Tibial nerve (tissue), 4 donors: ENCODE data around the gene RUNX1. TPM values are rescaled to one million over a fixed set of nuclear protein-coding genes. Genes with fewer than 3 reads are reported as not detected.

Experiments used
- DNase-seq, 2 donors: peaks; one replicate each; pipeline ENCODE4 v3.0.0-alpha.2; 2019; ENCODE audit warnings: low spot score in 2 of 2
- H3K27ac ChIP-seq, 4 donors: fragments of 200-600 bp; sonication (generic) in 3 of 4; one replicate each; pipeline ENCODE4 v1.5.1; 2017 to 2019; ENCODE audit warnings: mild to moderate bottlenecking in 1 of 4
- H3K27me3 ChIP-seq, 2 donors: fragments of 200-600 bp; sonication (generic) in 1 of 2; one replicate each; pipeline versions ENCODE4 v1.5.1 to v1.6.0; 2017 to 2019
- H3K36me3 ChIP-seq, 3 donors: fragments of 200-600 bp; sonication (generic); one replicate each; pipeline ENCODE4 v1.5.1; 2018 to 2019
- H3K4me1 ChIP-seq, 4 donors: fragments of 200-600 bp; sonication (generic) in 3 of 4; one replicate each; pipeline ENCODE4 v1.5.1; 2017 to 2019
- H3K4me3 ChIP-seq, 4 donors: fragments of 200-600 bp; sonication (generic) in 3 of 4; one replicate each; pipeline ENCODE4 v1.5.1; 2017 to 2019; ENCODE audit warnings: mild to moderate bottlenecking in 1 of 4, moderate library complexity in 1 of 4
- H3K9me3 ChIP-seq, 4 donors: fragments of 200-600 bp; sonication (generic) in 3 of 4; one replicate each; pipeline ENCODE4 v1.5.1; 2017 to 2019
- EP300 ChIP-seq, 2 donors: sonication (generic); formaldehyde crosslinking; IDR thresholded peaks; one replicate each; pipeline ENCODE4 v1.6.1; 2017; ENCODE audit warnings: antibody characterized with exemption in 2 of 2, mild to moderate bottlenecking in 1 of 2
- POLR2A ChIP-seq, 2 donors: fragments of 450-650 bp; IDR thresholded peaks; one replicate each; pipeline ENCODE4 v1.6.1; 2017; ENCODE audit warnings: antibody characterized with exemption in 2 of 2, mild to moderate bottlenecking in 2 of 2, moderate library complexity in 2 of 2
- WGBS, 2 donors: methylation state at CpG; one replicate each; pipeline ENCODE4 v1.1.5; 2018; 5-methylcytosine and 5-hydroxymethylcytosine counted together
- total RNA-seq, 4 donors: library from RNA; depleted of rRNA; stranded (reverse); fragments of >200 nt; gene quantifications; one replicate each; pipeline ENCODE4 v1.1.0, GENCODE V29; 2016
- TF ChIP-seq, protein P1 (sequence below), 5 experiments: fragments of 200-600 bp in 3 of 5; fragments of 450-650 bp in 2 of 5; sonication (generic) in 3 of 5; IDR thresholded peaks; one replicate each; pipeline ENCODE4 v1.5.1; 2016 to 2019; ENCODE audit warnings: antibody characterized with exemption in 5 of 5, mild to moderate bottlenecking in 3 of 5, moderate library complexity in 2 of 5

Gene RUNX1
- total RNA-seq, 4 donors from 2014 or later = 23.6 to 36.9 (median 26.3) TPM

DNA sequence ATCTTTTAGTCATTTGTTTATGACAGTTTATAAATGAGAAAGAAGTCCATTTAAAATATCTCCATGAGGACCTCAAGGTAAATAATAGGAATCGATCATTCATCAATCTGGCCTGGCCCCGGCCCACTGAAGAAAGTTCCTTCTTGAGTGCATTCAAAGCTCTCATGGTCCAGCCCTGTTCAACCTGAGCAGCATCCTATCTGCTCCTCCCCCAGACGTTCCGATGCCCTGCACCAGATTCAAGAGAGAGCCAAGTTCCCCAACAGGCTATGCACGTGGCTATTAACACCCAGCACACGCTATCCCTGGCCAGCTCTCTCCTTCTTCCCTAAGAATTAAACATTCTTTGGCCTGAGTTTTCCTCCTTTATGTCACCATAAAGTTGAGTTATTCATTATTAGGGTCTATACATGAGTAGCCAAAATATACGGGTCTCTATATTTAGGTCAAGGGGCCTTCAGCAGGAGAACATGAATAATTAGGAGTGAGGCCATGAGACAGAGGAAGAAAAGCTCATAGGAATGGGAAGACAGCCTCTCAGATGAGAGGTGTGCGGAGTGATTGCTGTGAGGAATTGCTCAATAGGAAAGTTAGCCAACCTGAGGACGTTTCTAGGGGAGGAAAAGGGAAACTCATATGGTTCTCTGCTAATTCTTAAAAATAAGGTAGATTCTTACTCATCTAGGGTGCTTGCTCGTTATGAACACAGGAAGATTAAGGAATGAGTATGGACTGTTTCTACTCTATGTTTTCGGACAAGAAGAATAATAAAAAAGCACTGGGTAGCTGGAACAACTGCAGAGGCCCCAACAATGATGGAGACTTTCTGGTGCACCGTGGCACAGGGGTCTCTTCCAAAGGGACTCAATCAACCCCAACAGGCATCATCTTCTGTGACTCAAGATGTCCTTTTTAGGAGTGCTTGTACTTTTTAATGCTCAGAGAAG lies 23.6 kb downstream of the RUNX1 start:
- Histone ChIP-seq H3K36me3 (no peaks in the 10 kb centered on the region), H3K27me3 (no peaks in the 10 kb centered on the region), H3K4me1 (peaks cover 0 to 13% (median 3%) of the 10 kb centered on the region in 4 donors), H3K27ac (no peak overlapping the region), H3K9me3 (no peaks in the 10 kb centered on the region), H3K4me3 (no peak overlapping the region)
- no peak for DNase-seq
- WGBS, 2 donors = 84 to 87% methylated on average over 12 of the region's 12 CpGs
- TF ChIP-seq EP300 (IDR thresholded peaks at IDR 0.05) = no peak
- TF ChIP-seq POLR2A (IDR thresholded peaks at IDR 0.05) = no peak
- TF ChIP-seq, protein P1, sequence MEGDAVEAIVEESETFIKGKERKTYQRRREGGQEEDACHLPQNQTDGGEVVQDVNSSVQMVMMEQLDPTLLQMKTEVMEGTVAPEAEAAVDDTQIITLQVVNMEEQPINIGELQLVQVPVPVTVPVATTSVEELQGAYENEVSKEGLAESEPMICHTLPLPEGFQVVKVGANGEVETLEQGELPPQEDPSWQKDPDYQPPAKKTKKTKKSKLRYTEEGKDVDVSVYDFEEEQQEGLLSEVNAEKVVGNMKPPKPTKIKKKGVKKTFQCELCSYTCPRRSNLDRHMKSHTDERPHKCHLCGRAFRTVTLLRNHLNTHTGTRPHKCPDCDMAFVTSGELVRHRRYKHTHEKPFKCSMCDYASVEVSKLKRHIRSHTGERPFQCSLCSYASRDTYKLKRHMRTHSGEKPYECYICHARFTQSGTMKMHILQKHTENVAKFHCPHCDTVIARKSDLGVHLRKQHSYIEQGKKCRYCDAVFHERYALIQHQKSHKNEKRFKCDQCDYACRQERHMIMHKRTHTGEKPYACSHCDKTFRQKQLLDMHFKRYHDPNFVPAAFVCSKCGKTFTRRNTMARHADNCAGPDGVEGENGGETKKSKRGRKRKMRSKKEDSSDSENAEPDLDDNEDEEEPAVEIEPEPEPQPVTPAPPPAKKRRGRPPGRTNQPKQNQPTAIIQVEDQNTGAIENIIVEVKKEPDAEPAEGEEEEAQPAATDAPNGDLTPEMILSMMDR (IDR thresholded peaks at IDR 0.05) = no peak

DNA sequence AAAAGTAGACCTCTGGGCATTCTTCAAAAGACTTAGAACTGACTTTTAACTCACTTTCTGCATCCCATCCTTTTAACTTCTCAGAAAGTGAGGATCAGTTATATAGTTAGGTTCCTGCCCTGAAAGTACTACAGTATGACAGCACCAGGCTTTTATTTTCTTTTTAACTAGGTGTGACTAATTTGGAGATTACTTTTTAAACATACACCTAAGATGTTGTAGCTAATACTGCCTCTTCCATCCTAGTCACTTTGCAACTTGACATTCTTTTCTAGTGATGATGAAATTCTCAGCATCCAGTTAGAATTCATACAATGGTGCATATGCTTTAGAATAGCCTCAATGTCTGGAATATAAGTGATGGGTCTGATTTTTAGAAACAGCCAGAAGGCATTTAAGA lies 24.6 kb downstream of the RUNX1 start:
- H3K9me3 ChIP-seq = no peaks in the 10 kb centered on the region
- no peaks in the 10 kb centered on the region for H3K27me3 ChIP-seq
- no peak for TF ChIP-seq EP300 (IDR thresholded peaks at IDR 0.05)
- TF ChIP-seq, protein P1 (IDR thresholded peaks at IDR 0.05) = no peak
- TF ChIP-seq POLR2A (IDR thresholded peaks at IDR 0.05) = no peak
- DNase-seq = no peak
- no peak overlapping the region for H3K4me3 ChIP-seq
- no peak overlapping the region for H3K27ac ChIP-seq
- peaks cover 0 to 13% (median 3%) of the 10 kb centered on the region in 4 donors for H3K4me1 ChIP-seq
- H3K36me3 ChIP-seq = no peaks in the 10 kb centered on the region

DNA sequence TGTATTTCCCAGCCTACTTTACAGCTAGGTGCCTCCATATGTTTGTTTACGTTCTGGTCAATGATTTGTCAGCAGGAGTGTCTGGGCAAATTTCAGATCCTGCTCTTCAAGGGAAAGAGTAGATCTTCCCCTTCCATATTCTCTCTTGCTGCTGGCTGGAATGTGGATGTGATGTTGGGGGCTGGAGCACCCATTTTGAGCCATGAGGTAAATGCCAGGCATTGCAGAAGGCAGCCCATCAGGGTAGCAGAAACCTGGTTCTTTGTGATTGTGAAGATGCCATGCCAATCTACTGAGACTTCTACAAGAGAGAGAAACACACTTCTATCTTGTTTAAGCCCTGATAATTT lies 25.1 kb downstream of the RUNX1 start:
- TF ChIP-seq, protein P1 (IDR thresholded peaks at IDR 0.05) = no peak
- no peak for DNase-seq
- no peaks in the 10 kb centered on the region for H3K9me3 ChIP-seq
- no peaks in the 10 kb centered on the region for H3K36me3 ChIP-seq
- H3K4me3 ChIP-seq = no peak overlapping the region
- peaks cover 0 to 13% (median 3%) of the 10 kb centered on the region in 4 donors for H3K4me1 ChIP-seq
- WGBS, 2 donors = 93% methylated on average over 1 of the region's 1 CpG
- no peaks in the 10 kb centered on the region for H3K27me3 ChIP-seq
- no peak overlapping the region for H3K27ac ChIP-seq

DNA sequence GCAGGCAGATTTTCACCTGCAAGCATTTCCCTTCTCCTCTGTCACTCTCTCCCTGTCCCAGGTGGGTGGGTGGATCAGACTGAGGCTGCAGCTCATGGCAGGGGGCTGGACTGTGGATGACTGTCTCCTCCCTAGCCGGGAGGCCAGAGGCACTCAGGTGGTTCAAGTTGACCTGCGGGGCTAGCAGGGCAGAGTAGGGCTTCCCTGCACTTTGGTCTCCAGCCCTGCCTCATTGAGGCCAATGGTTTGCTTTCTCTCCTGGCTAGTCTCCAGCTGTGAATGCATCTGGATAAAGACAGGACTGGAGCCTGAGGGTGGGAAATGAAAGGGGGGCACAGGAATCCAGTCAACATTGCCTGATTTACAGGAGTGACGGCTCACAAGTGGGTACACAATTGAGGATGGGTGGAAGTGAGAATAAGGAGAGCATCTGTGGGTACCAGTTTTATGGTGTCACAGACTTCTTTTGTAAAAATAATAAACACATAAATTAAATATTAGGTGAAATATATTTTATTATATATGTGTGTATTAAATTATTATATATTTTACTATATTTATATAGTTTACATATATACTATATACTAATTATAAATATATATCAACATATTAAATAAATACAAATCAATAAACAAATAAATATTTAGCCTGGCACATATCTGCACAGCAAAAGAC lies 25.6 kb downstream of the RUNX1 start:
- 97 to 100% methylated on average over 2 of the region's 3 CpGs for WGBS, 2 donors
- TF ChIP-seq POLR2A (IDR thresholded peaks at IDR 0.05) (no peak), EP300 (IDR thresholded peaks at IDR 0.05) (no peak)
- TF ChIP-seq, protein P1 (IDR thresholded peaks at IDR 0.05) = no peak

DNA sequence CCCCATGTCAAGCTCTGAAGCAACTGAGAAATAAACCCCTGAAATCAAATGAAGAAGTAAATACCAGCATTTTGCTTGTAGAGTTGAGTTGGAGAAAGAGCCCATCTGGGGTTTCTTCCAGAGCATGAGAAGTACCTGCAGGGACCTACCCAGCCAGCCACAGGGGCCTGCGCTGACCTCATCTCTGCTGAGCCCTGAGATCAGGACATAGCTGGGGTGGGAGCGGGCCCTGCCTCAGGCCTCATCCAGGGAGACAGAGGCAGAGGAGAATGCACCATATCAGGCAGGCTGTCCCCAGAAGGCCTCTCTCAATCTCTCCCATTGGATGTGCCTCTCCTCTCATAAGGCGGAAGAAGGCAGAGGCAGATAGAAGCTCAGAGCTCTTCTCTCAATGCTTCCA lies 27.6 kb downstream of the RUNX1 start:
- Histone ChIP-seq H3K27me3 (no peaks in the 10 kb centered on the region), H3K4me3 (no peak overlapping the region), H3K36me3 (no peaks in the 10 kb centered on the region), H3K27ac (no peak overlapping the region), H3K4me1 (peaks cover 0 to 5% (median 0%) of the 10 kb centered on the region in 4 donors), H3K9me3 (no peaks in the 10 kb centered on the region)
- TF ChIP-seq EP300 (IDR thresholded peaks at IDR 0.05) = no peak
- no peak for TF ChIP-seq POLR2A (IDR thresholded peaks at IDR 0.05)
- TF ChIP-seq, protein P1 (IDR thresholded peaks at IDR 0.05) = no peak
- no peak for DNase-seq
- WGBS, 2 donors = 93 to 100% methylated on average over 3 of the region's 3 CpGs

More for the DNA sequence above, 25.6 kb downstream of the RUNX1 start:
- H3K4me1 ChIP-seq = peaks cover 0 to 13% (median 3%) of the 10 kb centered on the region in 4 donors
- H3K4me3 ChIP-seq = no peak overlapping the region
- H3K9me3 ChIP-seq = no peaks in the 10 kb centered on the region
- no peak for DNase-seq
- no peak overlapping the region for H3K27ac ChIP-seq
- no peaks in the 10 kb centered on the region for H3K27me3 ChIP-seq
- H3K36me3 ChIP-seq = no peaks in the 10 kb centered on the region
